ENCODE data around the gene TP53BP1. TPM values are rescaled to one million over a fixed set of nuclear protein-coding genes. Genes with fewer than 3 reads are reported as not detected.
A peak's percentile ranks its signal among the peaks of the same experiment; 100 is the strongest.

Gene TP53BP1
- total RNA-seq, 4 donors from 2014 or later: 11.9 to 27.6 (median 20.6) TPM

DNA sequence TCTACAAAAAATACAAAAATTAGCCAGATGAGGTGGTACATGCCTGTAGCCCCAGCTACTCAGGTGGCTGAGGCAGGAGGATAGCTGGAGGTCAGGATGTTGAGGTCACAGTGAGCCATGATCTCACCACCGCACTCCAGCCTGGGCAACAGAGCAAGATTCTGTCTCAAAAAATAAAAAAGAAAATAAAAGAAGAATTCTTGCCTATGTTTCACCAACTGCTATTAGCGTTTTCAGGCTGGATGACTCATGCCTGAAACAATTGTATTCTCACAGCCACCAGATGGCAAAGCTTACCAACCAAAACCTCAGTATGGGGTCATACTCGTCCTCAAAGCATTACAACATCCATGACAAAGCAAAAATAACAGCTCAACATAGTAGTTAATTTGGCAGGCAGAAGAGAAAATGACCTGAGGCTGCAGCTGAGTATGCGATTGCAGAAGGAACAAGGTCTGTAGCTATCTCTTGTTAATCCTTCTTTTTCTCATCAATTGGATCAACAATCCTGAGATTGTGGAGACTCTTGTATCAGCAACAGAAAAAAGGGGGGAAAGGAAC lies 52.2 kb downstream of the TP53BP1 start:
- DNase-seq: no peak
- intact Hi-C loops (cut with DNase I): no loop called here
- H3K4me1 ChIP-seq: peaks cover 0 to 12% (median 4%) of the 10 kb centered on the region in 3 donors
- no peaks in the 10 kb centered on the region for H3K9me3 ChIP-seq
- peaks cover 0 to 68% (median 0%) of the 10 kb centered on the region in 3 donors for H3K36me3 ChIP-seq
- H3K4me3 ChIP-seq: no peak overlapping the region
- TF ChIP-seq POLR2A (IDR thresholded peaks at IDR 0.05): no peak
- TF ChIP-seq, protein P1, sequence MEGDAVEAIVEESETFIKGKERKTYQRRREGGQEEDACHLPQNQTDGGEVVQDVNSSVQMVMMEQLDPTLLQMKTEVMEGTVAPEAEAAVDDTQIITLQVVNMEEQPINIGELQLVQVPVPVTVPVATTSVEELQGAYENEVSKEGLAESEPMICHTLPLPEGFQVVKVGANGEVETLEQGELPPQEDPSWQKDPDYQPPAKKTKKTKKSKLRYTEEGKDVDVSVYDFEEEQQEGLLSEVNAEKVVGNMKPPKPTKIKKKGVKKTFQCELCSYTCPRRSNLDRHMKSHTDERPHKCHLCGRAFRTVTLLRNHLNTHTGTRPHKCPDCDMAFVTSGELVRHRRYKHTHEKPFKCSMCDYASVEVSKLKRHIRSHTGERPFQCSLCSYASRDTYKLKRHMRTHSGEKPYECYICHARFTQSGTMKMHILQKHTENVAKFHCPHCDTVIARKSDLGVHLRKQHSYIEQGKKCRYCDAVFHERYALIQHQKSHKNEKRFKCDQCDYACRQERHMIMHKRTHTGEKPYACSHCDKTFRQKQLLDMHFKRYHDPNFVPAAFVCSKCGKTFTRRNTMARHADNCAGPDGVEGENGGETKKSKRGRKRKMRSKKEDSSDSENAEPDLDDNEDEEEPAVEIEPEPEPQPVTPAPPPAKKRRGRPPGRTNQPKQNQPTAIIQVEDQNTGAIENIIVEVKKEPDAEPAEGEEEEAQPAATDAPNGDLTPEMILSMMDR (IDR thresholded peaks at IDR 0.05): peak in 5 of 6 experiments; percentile 31 to 64 (median 41)
- no peaks in the 10 kb centered on the region for H3K27me3 ChIP-seq
- 9 to 14% methylated on average over 4 of the region's 4 CpGs for WGBS, 2 donors
- peak overlapping the region; percentile 47 to 69 (median 59) for H3K27ac ChIP-seq

DNA sequence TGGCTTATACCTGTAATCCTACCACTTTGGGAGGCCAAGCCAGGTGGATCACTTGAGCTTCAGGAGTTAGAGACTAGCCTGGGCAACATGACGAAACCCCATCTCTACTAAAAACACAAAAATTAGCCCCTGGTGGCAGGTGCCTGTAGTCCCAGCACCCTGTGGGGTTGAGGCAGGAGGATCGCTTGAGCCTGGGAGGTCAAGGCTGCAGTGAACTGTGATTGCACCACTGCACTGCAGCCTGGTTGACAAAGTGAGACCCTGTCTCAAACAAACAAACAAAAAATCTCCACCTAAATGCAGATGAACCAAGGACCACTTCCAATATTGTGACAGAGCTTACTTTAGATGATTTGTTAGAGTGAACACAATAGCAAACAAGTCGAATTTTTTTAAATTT lies 53.7 kb downstream of the TP53BP1 start:
- 41 to 82% methylated on average over 1 to 3 of the region's 3 CpGs for WGBS, 2 donors
- no peaks in the 10 kb centered on the region for H3K9me3 ChIP-seq
- no peak overlapping the region for H3K27ac ChIP-seq
- TF ChIP-seq, protein P1 (IDR thresholded peaks at IDR 0.05): no peak
- TF ChIP-seq POLR2A (IDR thresholded peaks at IDR 0.05): no peak
- no peaks in the 10 kb centered on the region for H3K27me3 ChIP-seq
- peaks cover 0 to 62% (median 0%) of the 10 kb centered on the region in 3 donors for H3K36me3 ChIP-seq
- intact Hi-C loops (cut with DNase I): no loop called here
- peaks cover 0 to 12% (median 4%) of the 10 kb centered on the region in 3 donors for H3K4me1 ChIP-seq
- DNase-seq: no peak
- no peak overlapping the region for H3K4me3 ChIP-seq

DNA sequence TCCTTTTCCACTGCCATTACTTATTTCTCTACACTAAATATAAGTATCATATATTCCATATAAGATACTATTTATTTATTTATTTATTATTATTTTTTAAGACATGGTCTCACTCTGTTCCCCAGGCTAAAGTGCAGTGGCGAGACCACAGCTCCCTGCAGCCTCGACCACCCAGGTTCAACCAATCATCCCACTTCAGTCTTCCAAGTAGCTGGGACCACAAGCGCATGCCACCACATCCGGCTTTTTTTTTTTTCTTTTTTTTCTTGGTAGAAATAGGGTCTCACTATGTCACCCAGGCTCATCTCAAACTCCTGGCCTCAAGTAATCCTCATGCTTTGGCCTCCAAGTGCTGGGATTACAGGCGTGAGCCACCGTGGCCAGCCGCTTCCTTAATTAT lies 56.6 kb downstream of the TP53BP1 start:
- H3K27me3 ChIP-seq: no peaks in the 10 kb centered on the region
- H3K4me1 ChIP-seq: peaks cover 0 to 9% (median 4%) of the 10 kb centered on the region in 3 donors
- TF ChIP-seq, protein P1 (IDR thresholded peaks at IDR 0.05): no peak
- TF ChIP-seq POLR2A (IDR thresholded peaks at IDR 0.05): no peak
- intact Hi-C loops (cut with DNase I): no loop called here
- WGBS, 2 donors: 95% methylated on average over 7 of the region's 7 CpGs
- no peaks in the 10 kb centered on the region for H3K9me3 ChIP-seq
- no peak overlapping the region for H3K27ac ChIP-seq
- H3K36me3 ChIP-seq: peaks cover 0 to 79% (median 0%) of the 10 kb centered on the region in 3 donors
- DNase-seq: no peak
- no peak overlapping the region for H3K4me3 ChIP-seq

DNA sequence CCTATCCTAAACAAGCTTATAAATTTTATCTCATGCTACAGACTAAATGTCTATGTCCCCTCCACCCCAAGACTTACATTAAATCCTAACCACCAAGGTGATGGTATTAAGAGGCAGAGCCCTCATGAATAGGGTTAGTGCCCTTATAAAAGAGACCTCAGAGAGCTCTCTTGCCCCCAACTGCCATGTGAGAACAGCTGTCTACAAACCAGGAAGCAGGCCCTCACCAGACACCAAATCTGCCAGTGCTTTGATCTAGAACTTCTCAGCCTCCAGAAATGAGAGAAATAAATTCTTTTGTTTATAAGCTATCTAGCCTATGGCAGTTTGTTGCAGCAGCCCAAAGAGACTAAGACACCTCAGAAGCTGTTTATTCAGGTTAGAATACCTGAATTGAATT lies 58.5 kb downstream of the TP53BP1 start:
- intact Hi-C loops (cut with DNase I): no loop called here
- no peak for TF ChIP-seq POLR2A (IDR thresholded peaks at IDR 0.05)
- TF ChIP-seq, protein P1 (IDR thresholded peaks at IDR 0.05): no peak
- no peak for DNase-seq
- H3K27ac ChIP-seq: no peak overlapping the region
- H3K9me3 ChIP-seq: no peaks in the 10 kb centered on the region
- H3K36me3 ChIP-seq: peaks cover 0 to 87% (median 0%) of the 10 kb centered on the region in 3 donors
- no peaks in the 10 kb centered on the region for H3K4me1 ChIP-seq
- H3K27me3 ChIP-seq: no peaks in the 10 kb centered on the region
- no peak overlapping the region for H3K4me3 ChIP-seq

DNA sequence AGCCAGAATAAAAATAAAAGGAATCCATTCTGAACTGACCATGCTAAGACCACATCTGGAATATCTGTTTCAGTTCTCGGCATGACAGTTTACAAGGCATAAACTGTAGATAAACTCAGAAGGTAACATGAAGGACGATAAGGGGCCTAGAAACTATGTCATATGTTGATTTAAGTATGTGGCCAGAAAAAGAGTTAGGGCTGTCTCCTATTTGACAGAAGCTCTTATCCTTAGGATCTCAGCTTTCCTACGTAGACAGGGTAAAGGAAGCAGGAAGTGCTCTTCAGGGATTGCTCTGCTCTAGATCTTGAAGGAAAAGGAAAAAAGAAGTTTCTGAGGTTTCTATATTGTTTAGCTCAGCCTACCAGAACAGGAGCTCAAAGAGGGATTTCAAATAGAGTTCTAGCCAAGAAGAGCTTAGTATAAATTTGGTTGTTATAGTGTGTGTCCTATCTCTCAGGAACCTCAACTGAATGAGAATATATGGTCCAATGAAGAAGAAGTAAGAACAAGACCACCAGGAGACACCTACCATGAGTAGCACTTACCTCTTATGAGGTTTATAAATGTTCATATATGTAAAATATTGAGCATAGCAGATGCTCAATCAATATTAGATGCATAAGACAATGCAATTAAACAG lies 59.2 kb downstream of the TP53BP1 start:
- Histone ChIP-seq H3K4me3 (no peak overlapping the region), H3K27ac (no peak overlapping the region), H3K9me3 (no peaks in the 10 kb centered on the region), H3K27me3 (no peaks in the 10 kb centered on the region), H3K4me1 (no peaks in the 10 kb centered on the region), H3K36me3 (peaks cover 0 to 88% (median 0%) of the 10 kb centered on the region in 3 donors)
- no peak for DNase-seq
- 87 to 92% methylated on average over 3 of the region's 3 CpGs for WGBS, 2 donors
- intact Hi-C loops (cut with DNase I): no loop called here
- TF ChIP-seq POLR2A (IDR thresholded peaks at IDR 0.05): no peak
- TF ChIP-seq, protein P1 (IDR thresholded peaks at IDR 0.05): no peak

Measured in esophagus squamous epithelium (tissue), 5 donors.